Adrenal gland (tissue), 5 donors: ENCODE data around the gene SMIM38.

Experiments
- CTCF ChIP-seq, 6 experiments: fragments of 450-650 bp in 4 of 6; fragments of 200-600 bp in 2 of 6; sonication (generic) in 1 of 6; IDR thresholded peaks; 1 replicate in 5 of 6; 2 replicates in 1 of 6; pipeline versions ENCODE4 v1.5.1 to v1.8.0; 2016 to 2021; ENCODE audit warnings: antibody characterized with exemption in 6 of 6, mild to moderate bottlenecking in 2 of 6, moderate library complexity in 1 of 6
- POLR2A ChIP-seq, 2 donors: fragments of 450-650 bp; IDR thresholded peaks; one replicate each; pipeline ENCODE4 v1.6.1; 2017; ENCODE audit warnings: antibody characterized with exemption in 2 of 2, mild to moderate bottlenecking in 2 of 2, moderate library complexity in 1 of 2
- donor health status: DM: no; HTN: no; CAD: no.

- TF ChIP-seq CTCF (IDR thresholded peaks at IDR 0.05) = no peak
- no peak for TF ChIP-seq POLR2A (IDR thresholded peaks at IDR 0.05)
Observed at GRCh38 chr11:69186316-69187260, 30.9 kb downstream of the SMIM38 start.
